ENCODE measurements around the gene GANC. TPM values are rescaled to one million over a fixed set of nuclear protein-coding genes. Genes with fewer than 3 reads are reported as not detected.

The GANC gene
- total RNA-seq, 1 experiment from 2014 or later: 20.3 TPM

DNA sequence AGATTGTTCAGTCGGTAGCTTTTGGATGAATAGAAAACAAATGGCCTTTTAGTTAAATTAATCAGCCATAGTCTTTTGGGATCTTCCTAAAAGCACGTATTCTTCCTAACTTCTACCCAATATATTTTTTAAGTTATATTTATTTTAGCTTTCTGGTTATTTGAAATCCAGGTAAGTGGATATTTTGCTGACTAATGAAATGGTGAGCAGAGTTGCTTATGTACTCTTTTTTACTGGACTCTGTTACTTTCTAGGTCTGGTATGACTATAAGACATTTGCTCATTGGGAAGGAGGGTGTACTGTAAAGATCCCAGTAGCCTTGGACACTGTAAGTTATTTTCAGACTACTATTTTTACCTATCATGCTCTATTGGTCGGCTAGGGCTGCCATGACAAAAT lies 72.5 kb downstream of the GANC start:
- Histone ChIP-seq H3K9me3 (replicated peaks) (no peaks in the 10 kb centered on the region), H3K27me3 (no peaks in the 10 kb centered on the region), H3K36me3 (no peaks in the 10 kb centered on the region; the same call in 1 of the 2 replicates), H3K4me3 (no peak overlapping the region), H3K27ac (no peak overlapping the region), H3K4me1 (no peaks in the 10 kb centered on the region)
- no peak for DNase-seq

DNA sequence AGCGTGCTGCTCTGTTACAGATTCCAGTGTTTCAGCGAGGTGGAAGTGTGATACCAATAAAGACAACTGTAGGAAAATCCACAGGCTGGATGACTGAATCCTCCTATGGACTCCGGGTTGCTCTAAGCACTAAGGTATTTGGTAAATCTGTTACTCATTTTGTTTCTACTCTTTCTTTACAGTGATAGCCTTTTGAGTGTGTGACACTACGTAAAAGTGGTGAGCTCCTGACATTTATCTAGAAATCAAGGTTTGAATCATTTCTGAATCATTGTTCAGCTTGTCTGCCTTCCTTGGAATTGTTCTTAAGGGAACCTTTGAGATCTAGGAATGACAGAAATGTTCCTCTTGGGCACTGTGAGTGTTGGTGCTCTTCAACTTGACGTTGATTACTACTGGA lies 75.1 kb downstream of the GANC start:
- Histone ChIP-seq H3K27me3 (no peaks in the 10 kb centered on the region), H3K4me3 (no peak overlapping the region), H3K27ac (no peak overlapping the region), H3K36me3 (peaks cover 5% of the 10 kb centered on the region), H3K9me3 (replicated peaks) (no peaks in the 10 kb centered on the region), H3K4me1 (no peaks in the 10 kb centered on the region)
- DNase-seq: no peak

DNA sequence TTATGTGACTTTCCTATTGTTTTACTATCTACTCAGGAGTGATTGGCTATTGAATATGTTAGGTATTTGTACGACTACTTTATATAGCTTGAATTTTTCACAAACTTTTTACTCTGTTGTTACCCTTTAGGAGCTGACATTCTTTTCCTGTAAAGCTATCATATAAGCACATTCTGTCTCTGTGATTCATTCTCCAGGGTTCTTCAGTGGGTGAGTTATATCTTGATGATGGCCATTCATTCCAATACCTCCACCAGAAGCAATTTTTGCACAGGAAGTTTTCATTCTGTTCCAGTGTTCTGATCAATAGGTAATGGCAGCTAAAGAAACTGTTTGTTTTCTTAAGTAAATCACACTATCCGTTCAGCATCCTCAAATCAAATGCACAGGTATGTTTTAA lies 76.2 kb downstream of the GANC start:
- Histone ChIP-seq H3K27me3 (no peaks in the 10 kb centered on the region), H3K4me1 (no peaks in the 10 kb centered on the region), H3K36me3 (peaks cover 5% of the 10 kb centered on the region), H3K9me3 (replicated peaks) (no peaks in the 10 kb centered on the region), H3K27ac (no peak overlapping the region), H3K4me3 (no peak overlapping the region)
- no peak for DNase-seq

DNA sequence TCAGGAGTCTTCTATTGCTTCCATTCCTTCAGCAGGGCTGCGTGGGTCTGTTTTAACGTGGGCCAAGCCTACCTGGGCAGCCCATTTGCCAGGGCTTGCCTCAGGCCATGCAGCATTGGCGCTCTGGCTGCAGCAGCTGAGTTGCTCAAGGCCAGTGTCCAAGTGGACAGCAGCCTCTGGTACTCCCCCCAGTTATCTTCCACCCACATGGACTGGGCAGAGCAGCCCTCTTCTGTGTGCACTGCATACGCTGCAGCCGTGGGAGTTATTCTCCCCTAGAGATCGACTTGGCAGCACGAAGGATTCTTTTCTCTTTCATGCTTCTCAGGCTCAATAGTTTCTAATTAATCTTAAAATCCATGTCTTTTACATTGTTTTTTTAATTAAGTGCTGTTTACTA lies 79.4 kb downstream of the GANC start:
- Histone ChIP-seq H3K9me3 (replicated peaks) (no peaks in the 10 kb centered on the region), H3K27ac (no peak overlapping the region), H3K36me3 (peaks cover 5% of the 10 kb centered on the region), H3K4me1 (peaks cover 14% of the 10 kb centered on the region; the same call in 1 of the 2 replicates), H3K4me3 (no peak overlapping the region), H3K27me3 (no peaks in the 10 kb centered on the region)
- no peak for DNase-seq

DNA sequence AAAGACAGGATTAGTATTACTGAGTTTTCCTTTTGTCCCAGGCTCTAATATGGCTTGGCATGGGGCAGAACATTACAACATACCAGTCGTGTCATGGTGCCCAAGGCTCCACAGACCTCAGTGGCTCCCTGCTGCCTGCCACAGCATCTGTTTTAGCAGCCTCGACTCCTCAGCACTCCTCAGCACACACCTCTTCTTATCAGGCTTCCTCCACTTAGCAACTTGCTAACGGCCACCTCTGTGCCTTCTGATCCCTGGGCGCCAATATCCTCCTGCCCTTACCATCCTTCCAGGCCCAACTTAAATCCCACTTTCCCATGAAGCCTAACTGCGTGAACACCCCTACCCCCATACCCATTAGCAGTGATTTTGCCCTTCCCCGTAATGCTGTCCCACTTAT lies 80.1 kb downstream of the GANC start:
- H3K4me1 ChIP-seq: peaks cover 14% of the 10 kb centered on the region; the same call in 1 of the 2 replicates
- no peaks in the 10 kb centered on the region for H3K9me3 ChIP-seq (replicated peaks)
- no peak overlapping the region for H3K27ac ChIP-seq
- H3K36me3 ChIP-seq: peaks cover 5% of the 10 kb centered on the region
- H3K27me3 ChIP-seq: no peaks in the 10 kb centered on the region
- no peak for DNase-seq
- no peak overlapping the region for H3K4me3 ChIP-seq

DNA sequence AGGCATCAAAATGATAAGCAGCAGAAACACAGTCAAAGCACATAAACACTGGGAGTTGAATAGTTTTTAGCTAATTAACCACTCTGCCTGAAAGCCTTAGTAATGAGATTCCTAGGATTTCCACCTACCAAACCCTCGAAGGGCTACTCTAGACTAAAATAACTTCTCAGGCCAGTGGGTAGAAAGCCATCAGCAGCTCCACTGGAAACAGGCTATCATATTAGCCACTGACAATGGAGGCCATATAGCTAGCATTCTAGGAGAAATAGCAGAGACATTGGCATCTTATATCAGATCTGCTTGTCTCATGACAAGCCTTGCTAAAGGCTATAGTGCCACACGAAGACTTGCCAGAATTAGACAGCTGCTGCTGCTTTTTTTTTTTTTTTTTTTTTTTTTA lies 81.8 kb downstream of the GANC start:
- peaks cover 14% of the 10 kb centered on the region; the same call in 1 of the 2 replicates for H3K4me1 ChIP-seq
- peaks cover 5% of the 10 kb centered on the region; the same call in 1 of the 2 replicates for H3K36me3 ChIP-seq
- H3K9me3 ChIP-seq (replicated peaks): no peaks in the 10 kb centered on the region
- DNase-seq: peak; percentile 14 to 42
- peak overlapping the region; percentile 16; the same call in 1 of the 2 replicates for H3K27ac ChIP-seq
- no peaks in the 10 kb centered on the region for H3K27me3 ChIP-seq
- H3K4me3 ChIP-seq: no peak overlapping the region

DNA sequence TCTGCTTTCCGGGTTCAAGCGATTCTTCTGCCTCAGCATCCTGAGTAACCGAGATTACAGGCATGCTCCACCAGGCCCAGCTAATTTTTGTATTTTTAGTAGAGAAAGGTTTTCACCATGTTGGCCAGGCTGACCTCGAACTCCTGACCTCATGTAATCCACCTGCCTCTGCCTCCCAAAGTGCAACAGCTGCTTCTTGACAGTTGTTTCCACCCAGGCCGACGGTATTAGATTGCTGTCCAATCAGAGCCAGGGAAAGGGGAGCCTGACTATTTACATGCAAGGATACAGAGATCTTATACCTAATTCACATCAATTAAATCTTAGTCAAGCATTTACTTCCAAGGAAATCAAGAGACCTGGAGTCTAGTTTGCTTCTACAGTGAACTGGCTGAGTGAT lies 82.3 kb downstream of the GANC start:
- peaks cover 5% of the 10 kb centered on the region; the same call in 1 of the 2 replicates for H3K36me3 ChIP-seq
- peak; percentile 56 to 74 for DNase-seq
- no peaks in the 10 kb centered on the region for H3K9me3 ChIP-seq (replicated peaks)
- H3K4me1 ChIP-seq: peaks cover 14% of the 10 kb centered on the region; the same call in 1 of the 2 replicates
- H3K27me3 ChIP-seq: no peaks in the 10 kb centered on the region
- no peak overlapping the region for H3K4me3 ChIP-seq
- H3K27ac ChIP-seq: peak overlapping the region; percentile 16; the same call in 1 of the 2 replicates

DNA sequence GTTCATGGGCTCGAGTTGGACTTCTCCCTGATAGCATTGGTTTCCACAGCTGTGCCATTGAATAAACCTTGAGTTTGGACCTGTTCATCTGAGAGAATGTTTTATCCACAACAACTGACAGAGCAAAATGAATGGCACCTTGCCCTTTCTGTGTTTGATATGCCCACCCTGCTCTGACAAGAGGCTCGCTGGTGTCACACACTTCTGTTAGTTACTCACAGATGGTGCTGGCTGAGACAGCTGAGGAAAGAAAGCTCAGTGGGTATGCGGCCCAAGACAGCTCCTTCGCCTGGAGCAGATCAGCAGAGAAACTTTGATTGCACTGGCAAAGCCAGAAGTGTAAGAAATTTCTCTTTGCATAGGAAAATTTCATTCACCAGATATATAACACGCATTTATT lies 83.8 kb downstream of the GANC start:
- Histone ChIP-seq H3K4me3 (no peak overlapping the region), H3K27me3 (no peaks in the 10 kb centered on the region), H3K9me3 (replicated peaks) (no peaks in the 10 kb centered on the region), H3K4me1 (peaks cover 14% of the 10 kb centered on the region; the same call in 1 of the 2 replicates), H3K27ac (no peak overlapping the region), H3K36me3 (no peaks in the 10 kb centered on the region)
- DNase-seq: no peak

DNA sequence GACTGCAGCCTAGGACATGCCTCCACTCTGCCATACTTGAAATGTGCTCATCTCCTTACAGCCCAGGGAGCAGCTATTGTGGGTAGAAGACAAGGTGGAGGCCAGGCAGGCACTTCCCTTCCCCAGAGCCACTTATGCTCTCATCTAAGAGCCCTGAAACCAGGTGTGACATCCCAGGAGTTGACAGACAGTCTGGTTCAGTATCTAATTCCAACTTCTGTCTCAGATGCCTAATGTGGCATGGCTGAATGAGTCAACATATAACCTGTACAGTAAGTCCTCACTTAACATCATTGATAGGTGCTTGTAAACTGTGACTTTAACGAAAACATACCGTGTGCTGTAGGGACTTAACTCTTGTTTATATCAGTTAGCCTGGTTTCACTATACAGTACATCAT lies 85.1 kb downstream of the GANC start:
- DNase-seq: no peak
- peaks cover 14% of the 10 kb centered on the region; the same call in 1 of the 2 replicates for H3K4me1 ChIP-seq
- no peaks in the 10 kb centered on the region for H3K27me3 ChIP-seq
- 0 out of 2 replicates have a peak, but pooled peaks cover 2% of the 10 kb centered on the region for H3K9me3 ChIP-seq (replicated peaks)
- H3K4me3 ChIP-seq: no peak overlapping the region
- H3K27ac ChIP-seq: no peak overlapping the region
- no peaks in the 10 kb centered on the region for H3K36me3 ChIP-seq

DNA sequence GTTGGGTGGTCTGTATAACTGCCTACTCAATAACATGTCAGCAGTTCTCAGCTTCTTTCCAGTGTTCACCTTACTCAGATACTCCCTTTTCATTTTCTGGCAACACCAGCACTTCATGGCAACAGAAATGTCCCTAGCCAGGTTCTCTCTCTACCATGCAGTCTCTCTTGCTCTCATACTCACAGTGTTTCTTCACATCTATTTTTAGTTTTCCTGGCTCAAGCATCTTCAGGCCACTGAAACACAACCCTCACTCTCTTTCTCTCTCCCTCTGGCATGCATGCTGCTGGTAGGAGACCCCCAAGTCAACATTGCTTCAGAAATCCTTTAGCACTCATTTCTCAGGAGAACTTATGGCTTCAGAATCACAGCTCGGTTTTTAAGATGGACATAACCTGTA lies 86.2 kb downstream of the GANC start, which contains the start of gene CAPN3:
Gene CAPN3 (plus strand): TSS at position 253 of the 400 bp plus-strand sequence. CDS start 305 bp downstream, outside the sequence.
- Histone ChIP-seq H3K36me3 (no peaks in the 10 kb centered on the region), H3K27me3 (no peaks in the 10 kb centered on the region), H3K4me1 (peaks cover 14% of the 10 kb centered on the region; the same call in 1 of the 2 replicates), H3K27ac (no peak within 1 kb of the TSS), H3K9me3 (replicated peaks) (0 out of 2 replicates have a peak, but pooled peaks cover 2% of the 10 kb centered on the region), H3K4me3 (no peak within 1 kb of the TSS)
- DNase-seq: no peak

DNA sequence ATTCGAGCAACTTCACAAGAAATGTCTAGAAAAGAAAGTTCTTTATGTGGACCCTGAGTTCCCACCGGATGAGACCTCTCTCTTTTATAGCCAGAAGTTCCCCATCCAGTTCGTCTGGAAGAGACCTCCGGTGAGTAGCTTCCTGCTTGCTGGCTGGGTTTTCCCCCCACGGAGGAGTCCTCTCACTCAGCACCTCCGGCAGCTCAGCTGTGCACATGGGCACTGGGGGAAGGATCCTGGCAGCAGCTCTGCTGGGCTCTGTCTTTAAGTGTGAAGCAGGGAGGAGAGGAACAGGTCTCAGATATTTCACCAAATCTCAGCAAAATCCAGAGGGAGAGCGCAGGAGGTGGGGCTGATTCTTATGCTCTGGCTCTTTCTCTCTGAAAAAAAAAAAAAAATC lies 87.0 kb downstream of the GANC start:
- H3K9me3 ChIP-seq (replicated peaks): 0 out of 2 replicates have a peak, but pooled peaks cover 2% of the 10 kb centered on the region
- no peaks in the 10 kb centered on the region for H3K27me3 ChIP-seq
- H3K27ac ChIP-seq: no peak overlapping the region
- H3K4me1 ChIP-seq: peaks cover 10% of the 10 kb centered on the region; the same call in 1 of the 2 replicates
- no peak for DNase-seq
- H3K36me3 ChIP-seq: no peaks in the 10 kb centered on the region
- no peak overlapping the region for H3K4me3 ChIP-seq

DNA sequence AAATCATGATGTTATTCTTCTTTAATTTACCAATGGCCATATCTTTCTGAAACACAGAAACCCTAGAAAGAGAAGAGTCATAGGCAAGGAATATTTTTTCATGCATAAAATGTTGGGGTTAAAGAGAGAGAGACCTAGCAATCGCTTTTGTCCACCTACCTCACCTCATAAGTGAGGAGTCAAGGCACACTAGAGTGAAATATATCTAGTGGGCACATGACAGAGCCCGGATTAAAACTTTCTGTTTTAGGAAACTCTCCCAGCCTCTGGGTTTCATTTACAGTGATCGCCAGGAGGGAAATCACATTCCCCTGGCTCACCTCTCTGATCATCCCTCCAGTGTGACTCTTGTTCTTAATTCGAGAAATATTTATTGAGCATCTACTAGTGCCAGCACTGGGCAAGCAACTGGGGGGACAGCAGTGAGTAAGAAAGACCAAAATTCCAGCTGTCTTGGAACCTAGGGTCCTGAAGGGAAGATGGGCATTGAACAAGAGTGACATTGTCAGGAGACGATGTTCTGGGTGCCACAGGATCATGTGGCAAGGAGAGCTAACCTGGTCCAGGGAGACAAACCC lies 87.6 kb downstream of the GANC start:
- no peaks in the 10 kb centered on the region for H3K27me3 ChIP-seq
- H3K27ac ChIP-seq: no peak overlapping the region
- 0 out of 2 replicates have a peak, but pooled peaks cover 2% of the 10 kb centered on the region for H3K9me3 ChIP-seq (replicated peaks)
- no peak for DNase-seq
- no peaks in the 10 kb centered on the region for H3K36me3 ChIP-seq
- H3K4me3 ChIP-seq: no peak overlapping the region
- peaks cover 6% of the 10 kb centered on the region; the same call in 1 of the 2 replicates for H3K4me1 ChIP-seq

DNA sequence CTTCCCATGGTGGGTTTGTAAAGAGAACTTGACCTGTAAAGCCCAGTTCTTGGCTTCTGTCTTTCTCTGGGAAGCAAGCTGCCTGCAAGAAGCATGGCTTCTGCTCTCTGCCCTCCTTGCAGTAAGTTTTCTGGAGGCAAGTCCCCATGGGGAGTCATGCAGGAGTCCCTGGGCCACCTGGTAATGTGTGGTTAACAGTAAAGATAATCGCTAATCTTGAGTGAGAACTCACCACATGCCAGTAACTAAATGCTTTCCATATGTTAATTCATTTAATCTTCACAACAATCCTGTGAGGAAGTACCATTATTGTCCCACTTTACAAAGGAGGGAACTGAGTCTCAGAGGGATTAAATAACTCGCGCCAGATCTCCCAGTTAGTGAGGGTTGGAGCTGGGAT lies 90.5 kb downstream of the GANC start:
- DNase-seq: no peak
- Histone ChIP-seq H3K9me3 (replicated peaks) (0 out of 2 replicates have a peak, but pooled peaks cover 9% of the 10 kb centered on the region), H3K4me3 (no peak overlapping the region), H3K4me1 (no peaks in the 10 kb centered on the region), H3K36me3 (no peaks in the 10 kb centered on the region), H3K27ac (no peak overlapping the region), H3K27me3 (no peaks in the 10 kb centered on the region)

DNA sequence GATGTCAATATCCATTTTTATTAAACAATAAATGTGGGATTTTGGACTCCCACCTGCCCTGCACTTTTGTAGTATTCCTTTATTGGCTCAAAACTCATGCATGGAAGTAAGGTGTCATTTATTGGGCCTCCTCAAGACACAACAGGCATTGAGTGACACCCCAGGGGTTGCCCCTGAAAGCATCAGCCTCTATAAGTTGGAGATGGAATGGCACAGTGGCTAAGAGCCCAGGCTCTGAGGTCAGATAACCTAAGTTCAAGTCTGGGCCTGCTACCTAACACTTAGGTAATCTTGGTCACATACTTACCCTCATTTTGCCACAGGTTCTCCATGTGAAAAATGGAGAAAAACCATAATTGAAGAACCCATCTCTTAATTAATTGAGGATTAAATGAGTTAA lies 90.9 kb downstream of the GANC start:
- Histone ChIP-seq H3K4me1 (no peaks in the 10 kb centered on the region), H3K27me3 (no peaks in the 10 kb centered on the region), H3K9me3 (replicated peaks) (0 out of 2 replicates have a peak, but pooled peaks cover 12% of the 10 kb centered on the region), H3K4me3 (no peak overlapping the region), H3K27ac (no peak overlapping the region), H3K36me3 (no peaks in the 10 kb centered on the region)
- no peak for DNase-seq

DNA sequence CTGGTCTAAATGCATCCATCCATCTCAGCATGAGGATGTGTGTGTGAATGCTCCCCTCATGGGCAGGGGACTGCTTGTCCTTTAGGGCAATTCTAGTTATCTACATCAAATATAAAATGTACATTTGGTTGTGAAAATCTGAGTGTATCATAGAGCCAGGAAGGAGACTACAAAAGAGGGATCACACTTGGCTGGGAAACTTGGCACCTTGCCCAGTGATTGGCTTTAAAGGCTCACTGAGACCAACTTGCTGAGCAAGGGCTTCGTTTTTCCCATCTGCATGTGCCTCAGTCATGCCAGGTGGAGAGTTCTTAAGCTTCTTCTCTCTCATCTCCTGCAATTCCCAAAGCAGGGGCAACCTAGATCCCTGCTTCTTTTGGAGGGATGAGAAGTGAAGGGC lies 91.5 kb downstream of the GANC start:
- no peaks in the 10 kb centered on the region for H3K27me3 ChIP-seq
- DNase-seq: peak; percentile 46 to 74
- H3K9me3 ChIP-seq (replicated peaks): 0 out of 2 replicates have a peak, but pooled peaks cover 12% of the 10 kb centered on the region
- no peaks in the 10 kb centered on the region for H3K36me3 ChIP-seq
- no peak overlapping the region for H3K4me3 ChIP-seq
- H3K4me1 ChIP-seq: no peaks in the 10 kb centered on the region
- H3K27ac ChIP-seq: no peak overlapping the region
